ENCODE data around the gene ARHGAP10.
"Not testable (repeated sequence)": the region's sequence is repeated elsewhere in the genome, so short reads cannot be mapped to it uniquely, and the experiment has no call there.

ARHGAP10 gene

GRCh38 chr4:147788791-147789190, 56.9 kb downstream of the ARHGAP10 start:
- TF ChIP-seq SPI1 (IDR thresholded peaks at IDR 0.05; ENCODE audit: low read depth, low read length) (no peak), TAF1 (IDR thresholded peaks at IDR 0.05; ENCODE audit: low read depth, low read length) (no peak), POLR2A (IDR thresholded peaks at IDR 0.05; ENCODE audit: low read depth, low read length) (no peak), PAX5 (IDR thresholded peaks at IDR 0.05; ENCODE audit: insufficient read depth, low read length, severe bottlenecking) (no peak), POU2F2 (IDR thresholded peaks at IDR 0.05; ENCODE audit: low read depth, low read length) (no peak), POLR2AphosphoS5 (IDR thresholded peaks at IDR 0.05; ENCODE audit: low read depth, low read length) (no peak)
- DNase-seq (ENCODE audit: insufficient read length, low spot score) = no peak
- peak; percentile 43 for FAIRE-seq

- DNase-seq (ENCODE audit: insufficient read length, low spot score) (no peak), FAIRE-seq (peak; percentile 62)
- TF ChIP-seq SPI1 (IDR thresholded peaks at IDR 0.05; ENCODE audit: low read depth, low read length) (peak; percentile 71), PAX5 (IDR thresholded peaks at IDR 0.05; ENCODE audit: insufficient read depth, low read length, severe bottlenecking) (no peak)
Measured at GRCh38 chr4:147789596-147789995, 57.7 kb downstream of the ARHGAP10 start.

GRCh38 chr4:147790412-147790811, 58.5 kb downstream of the ARHGAP10 start:
- FAIRE-seq (no peak), DNase-seq (ENCODE audit: insufficient read length, low spot score) (no peak)
- TF ChIP-seq SPI1 (IDR thresholded peaks at IDR 0.05; ENCODE audit: low read depth, low read length) = no peak
- no peak for TF ChIP-seq TAF1 (IDR thresholded peaks at IDR 0.05; ENCODE audit: low read depth, low read length)
- no peak for TF ChIP-seq POLR2AphosphoS5 (IDR thresholded peaks at IDR 0.05; ENCODE audit: low read depth, low read length)
- TF ChIP-seq POLR2A (IDR thresholded peaks at IDR 0.05; ENCODE audit: low read depth, low read length) = no peak
- TF ChIP-seq POU2F2 (IDR thresholded peaks at IDR 0.05; ENCODE audit: low read depth, low read length) = no peak
- TF ChIP-seq PAX5 (IDR thresholded peaks at IDR 0.05; ENCODE audit: insufficient read depth, low read length, severe bottlenecking) = no peak

- no peak for TF ChIP-seq POLR2A (IDR thresholded peaks at IDR 0.05; ENCODE audit: low read depth, low read length)
- FAIRE-seq (no peak), DNase-seq (ENCODE audit: insufficient read length, low spot score) (no peak)
Measured at GRCh38 chr4:147791341-147791740, 59.5 kb downstream of the ARHGAP10 start.

GRCh38 chr4:147791865-147792264, 60.0 kb downstream of the ARHGAP10 start:
- no peak for DNase-seq (ENCODE audit: insufficient read length, low spot score)

GRCh38 chr4:147793569-147794313, 61.9 kb downstream of the ARHGAP10 start:
- TF ChIP-seq POLR2AphosphoS5 (IDR thresholded peaks at IDR 0.05; ENCODE audit: low read depth, low read length) (no peak), POU2F2 (IDR thresholded peaks at IDR 0.05; ENCODE audit: low read depth, low read length) (no peak), POLR2A (IDR thresholded peaks at IDR 0.05; ENCODE audit: low read depth, low read length) (no peak), PAX5 (IDR thresholded peaks at IDR 0.05; ENCODE audit: insufficient read depth, low read length, severe bottlenecking) (no peak), SPI1 (IDR thresholded peaks at IDR 0.05; ENCODE audit: low read depth, low read length) (no peak), TAF1 (IDR thresholded peaks at IDR 0.05; ENCODE audit: low read depth, low read length) (no peak)
- FAIRE-seq (no peak), DNase-seq (ENCODE audit: insufficient read length, low spot score) (no peak)

More at GRCh38 chr4:147791865-147792264, 60.0 kb downstream of the ARHGAP10 start:
- no peak for TF ChIP-seq TAF1 (IDR thresholded peaks at IDR 0.05; ENCODE audit: low read depth, low read length)
- FAIRE-seq = peak; percentile 33

GRCh38 chr4:147794314-147794680, 62.4 kb downstream of the ARHGAP10 start:
- TF ChIP-seq POLR2A (IDR thresholded peaks at IDR 0.05; ENCODE audit: low read depth, low read length) = no peak
- TF ChIP-seq POLR2AphosphoS5 (IDR thresholded peaks at IDR 0.05; ENCODE audit: low read depth, low read length) = no peak
- no peak for TF ChIP-seq POU2F2 (IDR thresholded peaks at IDR 0.05; ENCODE audit: low read depth, low read length)
- TF ChIP-seq TAF1 (IDR thresholded peaks at IDR 0.05; ENCODE audit: low read depth, low read length) = no peak
- TF ChIP-seq SPI1 (IDR thresholded peaks at IDR 0.05; ENCODE audit: low read depth, low read length) = no peak
- no peak for TF ChIP-seq PAX5 (IDR thresholded peaks at IDR 0.05; ENCODE audit: insufficient read depth, low read length, severe bottlenecking)
- FAIRE-seq (no peak), DNase-seq (ENCODE audit: insufficient read length, low spot score) (no peak)

GRCh38 chr4:147794787-147795413, 63.0 kb downstream of the ARHGAP10 start:
- TF ChIP-seq PAX5 (IDR thresholded peaks at IDR 0.05; ENCODE audit: insufficient read depth, low read length, severe bottlenecking) = no peak
- peak; percentile 78 for TF ChIP-seq SPI1 (IDR thresholded peaks at IDR 0.05; ENCODE audit: low read depth, low read length)
- DNase-seq (ENCODE audit: insufficient read length, low spot score) (no peak), FAIRE-seq (peak; percentile 38)

- FAIRE-seq; DNase-seq (ENCODE audit: insufficient read length, low spot score): not testable (repeated sequence)
Measured at GRCh38 chr4:147799057-147799456, 67.2 kb downstream of the ARHGAP10 start.

- FAIRE-seq (peak; percentile 91), DNase-seq (ENCODE audit: insufficient read length, low spot score) (peak; percentile 37)
- TF ChIP-seq POU2F2 (IDR thresholded peaks at IDR 0.05; ENCODE audit: low read depth, low read length) (peak; percentile 57; the same call in 1 of the 2 replicates), SPI1 (IDR thresholded peaks at IDR 0.05; ENCODE audit: low read depth, low read length) (peak; percentile 56), TAF1 (IDR thresholded peaks at IDR 0.05; ENCODE audit: low read depth, low read length) (no peak)
Measured at GRCh38 chr4:147799986-147800555, 68.2 kb downstream of the ARHGAP10 start.

GRCh38 chr4:147801820-147802219, 69.9 kb downstream of the ARHGAP10 start:
- FAIRE-seq (no peak), DNase-seq (ENCODE audit: insufficient read length, low spot score) (no peak)
- no peak for TF ChIP-seq TAF1 (IDR thresholded peaks at IDR 0.05; ENCODE audit: low read depth, low read length)
- no peak for TF ChIP-seq POU2F2 (IDR thresholded peaks at IDR 0.05; ENCODE audit: low read depth, low read length)
- no peak for TF ChIP-seq SPI1 (IDR thresholded peaks at IDR 0.05; ENCODE audit: low read depth, low read length)
- no peak for TF ChIP-seq PAX5 (IDR thresholded peaks at IDR 0.05; ENCODE audit: insufficient read depth, low read length, severe bottlenecking)
- TF ChIP-seq POLR2AphosphoS5 (IDR thresholded peaks at IDR 0.05; ENCODE audit: low read depth, low read length) = no peak
